K562 (cell line): ENCODE data around the gene GPC2. TPM values are rescaled to one million over a fixed set of nuclear protein-coding genes. Genes with fewer than 3 reads are reported as not detected.

ENCODE experiments used
- CBFA2T3 ChIP-seq: fragments of 450-650 bp; IDR thresholded peaks from 2 replicates; pipeline ENCODE4 v1.6.1; 2017
- CBX5 ChIP-seq: IDR thresholded peaks from 2 replicates; pipeline ENCODE4 v1.6.1; 2014; ENCODE audit warnings: low read depth, borderline replicate concordance
- CCNT2 ChIP-seq: IDR thresholded peaks from 2 replicates; pipeline ENCODE4 v1.6.1; 2011; ENCODE audit warnings: borderline replicate concordance, low read depth, mild to moderate bottlenecking, moderate library complexity, mixed read lengths, low read length; ENCODE audit not compliant: insufficient read length; ENCODE audit errors: extremely low read depth
- FOS ChIP-seq: IDR thresholded peaks from 3 replicates; pipeline ENCODE4 v1.6.1; 2011; ENCODE audit not compliant: insufficient read length; ENCODE audit errors: extremely low read depth
- FOSL1 ChIP-seq: fragments of 200-800 bp; sonication (Bioruptor generic); conservative IDR thresholded peaks from 2 replicates; pipeline ENCODE4 v1.6.1; 2016; ENCODE audit warnings: missing genetic modification characterization, missing compliant biosample characterization
- HBP1 ChIP-seq: fragments of 450-650 bp; formaldehyde crosslinking; IDR thresholded peaks from 2 replicates; pipeline ENCODE4 v1.4.0; 2022; ENCODE audit warnings: missing genetic modification characterization
- HDAC8 ChIP-seq: fragments of 450-650 bp; IDR thresholded peaks from 2 replicates; pipeline ENCODE4 v1.6.1; 2016; ENCODE audit warnings: mild to moderate bottlenecking, missing genetic modification characterization, moderate library complexity, missing compliant biosample characterization
- KAT7 ChIP-seq: sonication (generic); formaldehyde crosslinking; IDR thresholded peaks from 2 replicates; pipeline ENCODE4 v1.8.0; 2022; ENCODE audit warnings: missing genetic modification reagents, mild to moderate bottlenecking, borderline replicate concordance
- NKRF ChIP-seq: fragments of 450-650 bp; IDR thresholded peaks from 2 replicates; pipeline ENCODE4 v1.6.1; 2016; ENCODE audit warnings: borderline replicate concordance
- RCOR1 ChIP-seq, 2 experiments: IDR thresholded peaks; 2 replicates each; pipeline ENCODE4 v1.6.1; 2012; ENCODE audit warnings: low read depth in 2 of 2, low read length in 2 of 2, borderline replicate concordance in 1 of 2, improper control_type of control experiment in 1 of 2
- TRIM24 ChIP-seq, 2 experiments: fragments of 450-650 bp; IDR thresholded peaks; 2 replicates each; pipeline ENCODE4 v1.6.1; 2016
- ZHX1 ChIP-seq: fragments of 150-350 bp; conservative IDR thresholded peaks from 2 replicates; pipeline ENCODE4 v1.6.1; 2014; ENCODE audit warnings: low read length
- ZNF511 ChIP-seq: sonication (generic); formaldehyde crosslinking; IDR thresholded peaks from 2 replicates; pipeline ENCODE4 v1.8.0; 2022; ENCODE audit warnings: mild to moderate bottlenecking, missing genetic modification reagents
- ZNF583 ChIP-seq: fragments of 250-450 bp; sonication (Bioruptor Pico); IDR thresholded peaks from 2 replicates; pipeline ENCODE4 v1.4.0; 2020
- ZNF592 ChIP-seq: fragments of 450-650 bp; IDR thresholded peaks from 2 replicates; pipeline ENCODE4 v1.6.1; 2017; ENCODE audit warnings: antibody characterized with exemption, mild to moderate bottlenecking
- polyA plus RNA-seq, 8 experiments: library from polyadenylated mRNA; depleted of rRNA in 4 of 8; stranded (reverse) in 5 of 8; unstranded in 3 of 8; fragments of >200 nt; fragmentation: Nextera tagmentation in 2 of 8; fragmentation: Illumina TruSeq in 1 of 8; extraction: Ambion mirVana in 2 of 8; extraction: Trizol in 1 of 8; gene quantifications; 2 replicates each; pipeline versions ENCODE4 v1.2.1 to v1.2.3, GENCODE V29; 2011 to 2014; ENCODE audit warnings: inconsistent platforms in 1 of 8, missing spikeins in 1 of 8
- total RNA-seq, 7 experiments: library from RNA; depleted of rRNA in 6 of 7; stranded (reverse); fragments of >200 nt in 6 of 7; fragmentation: Illumina TruSeq in 2 of 7; extraction: Trizol in 2 of 7; gene quantifications; 2 replicates each; pipeline versions ENCODE4 v1.2.1 to v1.2.3, GENCODE V29; 2011 to 2021; ENCODE audit warnings: low replicate concordance in 1 of 7

The GPC2 gene
- total and polyA plus RNA-seq, 9 of the 15 experiments (the other 6 are each of a cell fraction or from before 2014, with no cell fraction given) = 0.06 to 7.7 (median 1.4) TPM; not detected in 1

GRCh38 chr7:100158229-100159098 is 18.7 kb downstream of the GPC2 start, which contains the start of gene TRAPPC14 (continued):
- 0 out of 2 replicates have a peak, but pooled peaks have one; percentile 35 for TF ChIP-seq ZNF592
- TF ChIP-seq RCOR1 (IDR thresholded peaks at IDR 0.05; ENCODE audit: borderline replicate concordance in 1 of 2, low read depth in 2 of 2, low read length in 2 of 2) = peak in 1 of 2 experiments; percentile 69; a peak in 2 of 4 replicates
- TF ChIP-seq CBX5 = 0 out of 2 replicates have a peak, but pooled peaks have one; percentile 32
- TF ChIP-seq HBP1 (CRISPR knock-in tag) = no peak
- no peak for TF ChIP-seq ZNF583 (CRISPR knock-in tag)
- TF ChIP-seq ZNF511 = 0 out of 2 replicates have a peak, but pooled peaks have one; percentile 24
- no peak for TF ChIP-seq CBFA2T3
- TF ChIP-seq CCNT2 = peak; percentile 77
- TF ChIP-seq KAT7 (CRISPR knock-in tag) = peak; percentile 70; the same call in 1 of the 2 replicates
- TF ChIP-seq TRIM24 (IDR thresholded peaks at IDR 0.05) = peak in 1 of 2 experiments; percentile 36; a peak in 1 of 4 replicates
- no peak for TF ChIP-seq HDAC8 (tag)
- no peak; the same call in 1 of the 2 replicates for TF ChIP-seq ZHX1
- peak; percentile 51 for TF ChIP-seq FOSL1 (tag)
- no peak for TF ChIP-seq FOS
- TF ChIP-seq NKRF = no peak
